Testis (tissue), 3 donors: ENCODE measurements around the gene SPARC. TPM values are rescaled to one million over a fixed set of nuclear protein-coding genes. Genes with fewer than 3 reads are reported as not detected.

Source experiments
- DNase-seq: peaks from one replicate; pipeline ENCODE4 v3.0.0-alpha.2; 2019
- H3K27ac ChIP-seq, 2 donors: fragments of 200-600 bp; sonication (generic); one replicate each; pipeline ENCODE4 v1.5.1; 2019
- H3K27me3 ChIP-seq: fragments of 200-600 bp; sonication (generic); one replicate; pipeline ENCODE4 v1.5.1; 2019
- H3K36me3 ChIP-seq: fragments of 200-600 bp; sonication (generic); one replicate; pipeline ENCODE4 v1.5.1; 2017; ENCODE audit warnings: low read depth; ENCODE audit errors: missing control alignments
- H3K4me1 ChIP-seq: fragments of 200-600 bp; sonication (generic); one replicate; pipeline ENCODE4 v1.5.1; 2019
- H3K4me3 ChIP-seq, 2 donors: fragments of 200-600 bp; sonication (generic); one replicate each; pipeline ENCODE4 v1.5.1; 2017 to 2019
- H3K9me3 ChIP-seq: fragments of 200-600 bp; sonication (generic); one replicate; pipeline ENCODE4 v1.5.1; 2017
- POLR2A ChIP-seq: fragments of 450-650 bp; IDR thresholded peaks from one replicate; pipeline ENCODE4 v1.6.1; 2017; ENCODE audit warnings: antibody characterized with exemption, mild to moderate bottlenecking, moderate library complexity
- WGBS, 2 donors: methylation state at CpG; one replicate each; pipeline ENCODE4 v1.1.5; 2018; 5-methylcytosine and 5-hydroxymethylcytosine counted together
- intact Hi-C: fragments of 100-400 bp; cut with DNase I; formaldehyde crosslinking; loops from one replicate; pipeline ENCODE4 v1.15.1; 2023; ENCODE audit warnings: low total_unique reads
- polyA plus RNA-seq: library from polyadenylated mRNA; stranded (reverse); fragments of 350-450 nt; fragmentation: Illumina TruSeq; extraction: RNeasy Lipid Tissue Mini Kit (QIAGEN cat#74804); gene quantifications from one replicate; pipeline ENCODE4 v1.2.3, GENCODE V29; 2014; ENCODE audit warnings: low read depth, low replicate concordance; ENCODE audit not compliant: insufficient read depth
- total RNA-seq, 2 donors: library from RNA; depleted of rRNA; stranded (reverse); fragments of >200 nt; gene quantifications; one replicate each; pipeline ENCODE4 v1.2.3, GENCODE V29; 2016
- TF ChIP-seq, protein P1 (sequence below), 3 experiments: fragments of 450-650 bp in 2 of 3; fragments of 200-600 bp in 1 of 3; sonication (generic) in 1 of 3; IDR thresholded peaks; one replicate each; pipeline ENCODE4 v1.5.1; 2016 to 2019; ENCODE audit warnings: antibody characterized with exemption in 3 of 3, mild to moderate bottlenecking in 2 of 3, moderate library complexity in 1 of 3

Gene SPARC
- total and polyA plus RNA-seq, 3 donors from 2014 or later = 1,884 to 3,080 (median 2,585) TPM

DNA sequence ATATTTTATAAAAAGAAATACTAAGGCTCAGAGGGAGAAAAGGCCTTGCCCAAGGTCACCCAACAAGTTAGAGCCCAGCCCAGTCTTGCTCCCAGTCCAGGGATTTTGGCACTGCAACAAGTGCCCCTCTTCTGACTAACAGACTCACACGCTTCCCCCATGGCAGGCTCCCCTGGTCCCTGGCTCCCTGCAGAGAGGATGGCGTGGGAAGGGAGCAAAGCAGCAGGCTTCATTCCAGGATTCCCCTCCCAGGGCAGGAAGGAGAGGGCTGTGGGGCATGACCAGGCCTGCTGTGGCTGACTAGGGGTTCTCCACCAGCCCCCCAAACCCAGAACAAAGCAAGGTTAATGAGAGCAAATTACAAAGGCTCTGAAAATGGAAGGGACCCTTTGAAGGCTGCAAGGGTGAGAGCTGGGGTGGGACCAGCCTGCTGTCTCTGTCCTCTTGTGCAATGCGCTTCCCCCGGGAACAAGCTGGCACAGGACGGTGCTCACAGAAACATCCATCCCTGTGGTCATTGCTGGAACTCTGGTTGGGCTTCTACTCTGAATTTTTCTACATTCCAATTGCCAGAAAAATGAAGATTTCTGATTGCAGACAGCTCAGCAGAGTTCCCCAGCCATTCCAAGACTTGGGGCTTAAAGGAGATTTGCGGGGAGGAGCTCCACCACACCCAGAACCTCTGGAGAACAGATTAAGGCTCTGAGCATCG is 58.4 kb downstream of the SPARC start:
- H3K4me1 ChIP-seq = peaks cover 2% of the 10 kb centered on the region
- H3K9me3 ChIP-seq = no peaks in the 10 kb centered on the region
- no peak overlapping the region for H3K4me3 ChIP-seq
- intact Hi-C loops = no loop called here
- H3K36me3 ChIP-seq = no peaks in the 10 kb centered on the region
- TF ChIP-seq POLR2A = no peak
- TF ChIP-seq, protein P1, sequence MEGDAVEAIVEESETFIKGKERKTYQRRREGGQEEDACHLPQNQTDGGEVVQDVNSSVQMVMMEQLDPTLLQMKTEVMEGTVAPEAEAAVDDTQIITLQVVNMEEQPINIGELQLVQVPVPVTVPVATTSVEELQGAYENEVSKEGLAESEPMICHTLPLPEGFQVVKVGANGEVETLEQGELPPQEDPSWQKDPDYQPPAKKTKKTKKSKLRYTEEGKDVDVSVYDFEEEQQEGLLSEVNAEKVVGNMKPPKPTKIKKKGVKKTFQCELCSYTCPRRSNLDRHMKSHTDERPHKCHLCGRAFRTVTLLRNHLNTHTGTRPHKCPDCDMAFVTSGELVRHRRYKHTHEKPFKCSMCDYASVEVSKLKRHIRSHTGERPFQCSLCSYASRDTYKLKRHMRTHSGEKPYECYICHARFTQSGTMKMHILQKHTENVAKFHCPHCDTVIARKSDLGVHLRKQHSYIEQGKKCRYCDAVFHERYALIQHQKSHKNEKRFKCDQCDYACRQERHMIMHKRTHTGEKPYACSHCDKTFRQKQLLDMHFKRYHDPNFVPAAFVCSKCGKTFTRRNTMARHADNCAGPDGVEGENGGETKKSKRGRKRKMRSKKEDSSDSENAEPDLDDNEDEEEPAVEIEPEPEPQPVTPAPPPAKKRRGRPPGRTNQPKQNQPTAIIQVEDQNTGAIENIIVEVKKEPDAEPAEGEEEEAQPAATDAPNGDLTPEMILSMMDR (IDR thresholded peaks at IDR 0.05) = no peak
- 71 to 80% methylated on average over 7 of the region's 7 CpGs for WGBS, 2 donors
- no peaks in the 10 kb centered on the region for H3K27me3 ChIP-seq
- no peak overlapping the region for H3K27ac ChIP-seq
- DNase-seq = no peak

- H3K36me3 ChIP-seq = no peaks in the 10 kb centered on the region
- H3K9me3 ChIP-seq = no peaks in the 10 kb centered on the region
- no peak overlapping the region for H3K4me3 ChIP-seq
- TF ChIP-seq POLR2A = no peak
- TF ChIP-seq, protein P1 (IDR thresholded peaks at IDR 0.05) = no peak
- H3K4me1 ChIP-seq = peaks cover 2% of the 10 kb centered on the region
- intact Hi-C loops = no loop called here
- WGBS, 2 donors = 73 to 76% methylated on average over 6 of the region's 6 CpGs
- DNase-seq = no peak
- no peak overlapping the region for H3K27ac ChIP-seq
- no peaks in the 10 kb centered on the region for H3K27me3 ChIP-seq
Observed at GRCh38 chr5:151627650-151628049, 59.1 kb downstream of the SPARC start.

DNA sequence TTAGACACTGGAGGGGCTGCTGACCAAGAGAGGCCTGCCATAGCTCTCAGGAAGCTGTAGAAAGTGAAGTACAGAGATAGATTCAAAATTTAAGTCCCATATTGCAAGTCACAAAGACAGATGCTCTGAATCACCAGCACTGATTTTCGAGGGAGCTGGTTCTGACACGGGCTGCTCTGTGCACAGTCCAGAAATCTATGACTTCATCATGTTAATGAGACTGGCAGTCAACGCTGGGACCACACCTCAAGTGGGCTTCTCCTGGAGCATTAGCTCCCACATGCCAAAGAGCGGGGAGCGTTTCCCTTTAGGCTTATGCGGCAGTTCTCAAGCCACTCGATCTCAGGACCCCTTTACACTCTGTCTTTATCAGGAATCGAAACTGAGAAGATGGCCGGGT is 61.4 kb downstream of the SPARC start:
- H3K4me3 ChIP-seq = no peak overlapping the region
- 91 to 93% methylated on average over 5 to 9 of the region's 9 CpGs for WGBS, 2 donors
- no peak overlapping the region for H3K27ac ChIP-seq
- H3K27me3 ChIP-seq = no peaks in the 10 kb centered on the region
- no peak for TF ChIP-seq POLR2A
- TF ChIP-seq, protein P1 (IDR thresholded peaks at IDR 0.05) = no peak
- intact Hi-C loops = no loop called here
- no peaks in the 10 kb centered on the region for H3K9me3 ChIP-seq
- H3K4me1 ChIP-seq = peaks cover 2% of the 10 kb centered on the region
- no peaks in the 10 kb centered on the region for H3K36me3 ChIP-seq
- DNase-seq = no peak

DNA sequence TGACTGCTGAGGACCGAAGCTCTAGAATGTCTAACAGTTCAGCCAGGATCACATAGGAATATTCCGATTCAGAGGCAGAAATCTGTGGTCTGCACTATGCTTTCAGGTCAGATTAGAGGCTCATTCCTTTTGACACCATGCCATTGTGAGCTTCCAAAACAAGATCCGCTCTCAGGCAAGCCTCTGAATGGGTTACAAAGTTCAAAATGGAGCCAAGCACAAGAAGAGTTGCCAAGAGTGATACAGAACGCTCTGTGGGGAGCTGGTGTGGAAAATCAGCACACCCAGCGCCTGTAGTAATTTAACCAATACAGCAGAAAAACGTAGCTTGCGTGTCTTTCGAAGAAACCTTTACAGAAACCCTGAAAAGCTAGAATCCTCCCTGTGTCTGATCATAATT is 62.2 kb downstream of the SPARC start:
- WGBS, 2 donors = 51 to 58% methylated on average over 8 of the region's 8 CpGs
- no peak for DNase-seq
- Histone ChIP-seq H3K27ac (no peak overlapping the region), H3K4me1 (peaks cover 2% of the 10 kb centered on the region), H3K36me3 (no peaks in the 10 kb centered on the region), H3K4me3 (no peak overlapping the region), H3K27me3 (no peaks in the 10 kb centered on the region), H3K9me3 (no peaks in the 10 kb centered on the region)
- intact Hi-C loops = no loop called here
- no peak for TF ChIP-seq POLR2A
- TF ChIP-seq, protein P1 (IDR thresholded peaks at IDR 0.05) = no peak
